PC-9 (cell line): ENCODE measurements around the gene BEST2. TPM values are rescaled to one million over a fixed set of nuclear protein-coding genes. Genes with fewer than 3 reads are reported as not detected.
"Not testable (repeated sequence)": the region's sequence is repeated elsewhere in the genome, so short reads cannot be mapped to it uniquely, and the experiment has no call there.

Experiments
- BruUV-seq: library from RNA; stranded (reverse); fragments of 400-500 nt; replicated peaks from 2 replicates; lab custom pipeline; 2021; lab: Mats Ljungman, UMichigan
- CTCF ChIA-PET: fragments of 300-600 bp; sonication (Branson Sonifier 250); formaldehyde crosslinking; loops from one replicate; lab custom pipeline; 2022; ENCODE audit warnings: antibody characterized with exemption; lab: Charles Lee
- POLR2A ChIA-PET: fragments of 300-600 bp; sonication (Branson Sonifier 250); formaldehyde crosslinking; loops from one replicate; lab custom pipeline; 2022; ENCODE audit warnings: antibody characterized with exemption; ENCODE audit not compliant: unreplicated experiment; lab: Charles Lee
- DNase-seq, 2 experiments: peaks; one replicate each; pipeline versions ENCODE4 v3.0.0 to v3.0.0-alpha.2; 2015 to 2022; ENCODE audit warnings: mixed read lengths in 1 of 2
- H2AFZ ChIP-seq: fragments of 200-600 bp; sonication (generic); 2 replicates; pipeline ENCODE4 v1.8.1; 2017; ENCODE audit warnings: antibody characterized with exemption
- H3F3A ChIP-seq: fragments of 200-600 bp; sonication (generic); 2 replicates; pipeline ENCODE4 v1.8.1; 2017; ENCODE audit warnings: antibody characterized with exemption, mild to moderate bottlenecking, low read depth; ENCODE audit not compliant: insufficient read depth
- H3K27ac ChIP-seq: fragments of 200-600 bp; sonication (generic); 2 replicates; pipeline ENCODE4 v1.6.1; 2016; ENCODE audit warnings: mixed run types
- H3K27me3 ChIP-seq: fragments of 200-600 bp; sonication (generic); 2 replicates; pipeline ENCODE4 v1.6.1; 2016; ENCODE audit warnings: low read depth, mixed run types; ENCODE audit not compliant: insufficient read depth
- H3K36me3 ChIP-seq: fragments of 200-600 bp; sonication (generic); 2 replicates; pipeline ENCODE4 v1.6.1; 2016; ENCODE audit warnings: low read depth, mixed run types
- H3K4me1 ChIP-seq: fragments of 200-600 bp; sonication (generic); replicated peaks from 2 replicates; pipeline ENCODE4 v1.6.1; 2016; ENCODE audit warnings: mixed run types; ENCODE audit not compliant: insufficient read depth
- H3K4me2 ChIP-seq: fragments of 200-600 bp; sonication (generic); 2 replicates; pipeline ENCODE4 v1.6.1; 2017; ENCODE audit warnings: mixed run types
- H3K4me3 ChIP-seq: fragments of 200-600 bp; sonication (generic); 2 replicates; pipeline ENCODE4 v1.6.1; 2016; ENCODE audit warnings: mixed run types
- H3K79me2 ChIP-seq: fragments of 200-600 bp; sonication (generic); 2 replicates; pipeline ENCODE4 v1.6.1; 2017; ENCODE audit warnings: low read depth, mixed run types
- H3K9me2 ChIP-seq: fragments of 200-600 bp; sonication (generic); 2 replicates; pipeline ENCODE4 v1.8.1; 2017; ENCODE audit warnings: mild to moderate bottlenecking; ENCODE audit not compliant: insufficient read depth
- H3K9me3 ChIP-seq: fragments of 200-600 bp; sonication (generic); 2 replicates; pipeline ENCODE4 v1.8.1; 2016; ENCODE audit warnings: low read depth; ENCODE audit not compliant: insufficient read depth
- H4K20me1 ChIP-seq: fragments of 200-600 bp; sonication (generic); 2 replicates; pipeline ENCODE4 v1.8.1; 2017; ENCODE audit not compliant: insufficient read depth
- EZH2 ChIP-seq: fragments of 200-600 bp; sonication (generic); IDR thresholded peaks from 2 replicates; pipeline ENCODE4 v1.8.0; 2017; ENCODE audit warnings: antibody characterized with exemption, low read depth
- intact Hi-C: fragments of 100-400 bp; cut with micrococcal nuclease; formaldehyde crosslinking; loops from one replicate; pipeline ENCODE4 v1.10.0; 2022; ENCODE audit not compliant: unreplicated experiment
- total RNA-seq: library from RNA; stranded (reverse); gene quantifications from 2 replicates; pipeline ENCODE4 v1.2.3, GENCODE V29; 2021
- TF ChIP-seq, protein P1 (sequence below): fragments of 200-600 bp; sonication (generic); conservative IDR thresholded peaks from 2 replicates; pipeline ENCODE4 v1.6.1; 2017; ENCODE audit warnings: mixed run types, antibody characterized with exemption, mild to moderate bottlenecking, moderate library complexity

Gene BEST2
- total RNA-seq, 1 experiment from 2014 or later, result not detected

DNA sequence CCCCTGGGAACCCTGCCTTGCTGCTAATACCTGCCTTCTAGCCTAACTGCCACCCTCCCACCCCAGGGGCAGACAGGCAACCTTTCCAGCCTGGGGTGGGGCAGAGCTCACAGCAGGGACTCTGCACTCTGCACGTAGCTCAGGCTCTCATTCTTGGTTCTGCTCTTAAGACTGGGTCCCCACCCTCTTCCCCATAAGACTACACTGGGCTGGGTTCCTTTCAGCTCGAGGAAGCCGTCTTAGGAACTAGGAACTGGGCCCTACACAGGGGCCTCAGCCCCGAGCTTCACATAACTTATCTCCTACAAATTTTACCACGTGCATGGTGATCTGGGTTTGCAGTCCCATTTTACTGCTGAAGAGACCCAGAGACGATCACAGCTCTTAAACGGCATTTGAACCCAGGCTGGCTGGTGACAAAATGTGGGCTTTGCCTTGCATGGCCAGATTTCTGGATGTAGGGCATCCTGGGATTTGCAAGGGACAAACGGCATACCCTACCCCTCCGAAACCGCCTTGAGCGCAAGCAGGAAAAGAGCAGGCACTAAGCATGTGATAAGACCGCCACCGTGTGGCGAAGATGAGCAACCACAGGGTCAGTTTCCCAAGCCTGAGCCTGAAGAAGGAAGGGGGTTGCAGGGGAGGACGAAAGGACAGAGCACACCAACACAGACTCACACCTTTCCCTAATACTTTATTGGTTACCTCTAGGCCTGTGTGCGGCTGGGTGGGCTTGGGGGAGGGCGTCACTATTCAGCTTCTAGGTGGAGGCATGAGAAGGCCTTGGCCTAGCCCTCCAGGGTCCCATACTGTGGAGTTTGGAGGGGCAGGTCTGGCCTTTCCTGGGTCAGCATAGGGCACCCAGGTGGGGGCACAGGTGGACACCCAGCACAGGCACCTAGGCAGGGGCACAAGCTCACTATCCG, 44.8 kb downstream of the BEST2 start:
- intact Hi-C loops, result loop anchor here (1.0 to 2.0 kb wide), 4 partner anchors 19 to 50 kb away; no protein-coding TSS in a partner anchor
- ChIA-PET CTCF (interaction anchor here (0.5 to 1.8 kb wide), 11 partner anchors 19 to 102 kb away, joined by 3 to 16 read pairs (median 4); no protein-coding TSS in a partner anchor), POLR2A (interaction anchor here (0.6 to 1.1 kb wide), 4 partner anchors 22 to 656 kb away, joined by 3 to 8 read pairs (median 4); partner anchors contain the start of gene ZNF20)
- no peak overlapping the region for H2AFZ ChIP-seq
- peaks cover 7% of the 10 kb centered on the region; the same call in 1 of the 2 replicates for H3K36me3 ChIP-seq
- no peak for TF ChIP-seq EZH2
- TF ChIP-seq, protein P1, sequence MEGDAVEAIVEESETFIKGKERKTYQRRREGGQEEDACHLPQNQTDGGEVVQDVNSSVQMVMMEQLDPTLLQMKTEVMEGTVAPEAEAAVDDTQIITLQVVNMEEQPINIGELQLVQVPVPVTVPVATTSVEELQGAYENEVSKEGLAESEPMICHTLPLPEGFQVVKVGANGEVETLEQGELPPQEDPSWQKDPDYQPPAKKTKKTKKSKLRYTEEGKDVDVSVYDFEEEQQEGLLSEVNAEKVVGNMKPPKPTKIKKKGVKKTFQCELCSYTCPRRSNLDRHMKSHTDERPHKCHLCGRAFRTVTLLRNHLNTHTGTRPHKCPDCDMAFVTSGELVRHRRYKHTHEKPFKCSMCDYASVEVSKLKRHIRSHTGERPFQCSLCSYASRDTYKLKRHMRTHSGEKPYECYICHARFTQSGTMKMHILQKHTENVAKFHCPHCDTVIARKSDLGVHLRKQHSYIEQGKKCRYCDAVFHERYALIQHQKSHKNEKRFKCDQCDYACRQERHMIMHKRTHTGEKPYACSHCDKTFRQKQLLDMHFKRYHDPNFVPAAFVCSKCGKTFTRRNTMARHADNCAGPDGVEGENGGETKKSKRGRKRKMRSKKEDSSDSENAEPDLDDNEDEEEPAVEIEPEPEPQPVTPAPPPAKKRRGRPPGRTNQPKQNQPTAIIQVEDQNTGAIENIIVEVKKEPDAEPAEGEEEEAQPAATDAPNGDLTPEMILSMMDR, result peak; percentile 98
- DNase-seq, result peak; percentile 69 to 76
- no peaks in the 10 kb centered on the region for H3K9me3 ChIP-seq
- H3K79me2 ChIP-seq, result peaks cover 51% of the 10 kb centered on the region
- peaks cover 78% of the 10 kb centered on the region for H3F3A ChIP-seq
- H3K4me3 ChIP-seq, result peak overlapping the region; percentile 33; the same call in 1 of the 2 replicates
- no peaks in the 10 kb centered on the region for H3K27me3 ChIP-seq
- no peaks in the 10 kb centered on the region for H3K9me2 ChIP-seq
- H3K27ac ChIP-seq, result peak overlapping the region; percentile 31
- no TSS peak for BruUV-seq
- H3K4me1 ChIP-seq, result peaks cover 33% of the 10 kb centered on the region
- peak overlapping the region; percentile 71 for H3K4me2 ChIP-seq
- peaks cover 22% of the 10 kb centered on the region for H4K20me1 ChIP-seq

GRCh38 chr19:12797141-12797587, 45.6 kb downstream of the BEST2 start:
- H3K79me2 ChIP-seq, result peaks cover 46% of the 10 kb centered on the region
- peaks cover 34% of the 10 kb centered on the region for H3K4me1 ChIP-seq
- H3K27ac ChIP-seq, result no peak overlapping the region
- no peak overlapping the region for H3K4me3 ChIP-seq
- no peak for DNase-seq
- intact Hi-C loops, result loop anchor here (2.0 kb wide), 2 partner anchors 30 to 50 kb away; no protein-coding TSS in a partner anchor
- ChIA-PET CTCF (interaction anchor here (0.7 kb wide), 1 partner anchor 44 kb away, joined by 9 read pairs; no protein-coding TSS in a partner anchor), POLR2A (no interaction called here)
- TF ChIP-seq EZH2, result no peak
- TF ChIP-seq, protein P1, result no peak
- peaks cover 73% of the 10 kb centered on the region for H3F3A ChIP-seq
- no peak overlapping the region for H3K4me2 ChIP-seq
- H3K27me3 ChIP-seq, result no peaks in the 10 kb centered on the region
- no peaks in the 10 kb centered on the region for H3K9me3 ChIP-seq
- H2AFZ ChIP-seq, result no peak overlapping the region
- no TSS peak for BruUV-seq
- H3K9me2 ChIP-seq, result no peaks in the 10 kb centered on the region
- H3K36me3 ChIP-seq, result peaks cover 7% of the 10 kb centered on the region; the same call in 1 of the 2 replicates
- H4K20me1 ChIP-seq, result peaks cover 15% of the 10 kb centered on the region

GRCh38 chr19:12797607-12798006, 46.0 kb downstream of the BEST2 start:
- H3K27ac ChIP-seq, H3K36me3 ChIP-seq, H3K9me3 ChIP-seq, H3K27me3 ChIP-seq, DNase-seq, H2AFZ ChIP-seq, BruUV-seq, H3K4me3 ChIP-seq, POLR2A ChIA-PET, H3K4me2 ChIP-seq, H3K9me2 ChIP-seq: not testable (repeated sequence)
- Histone ChIP-seq H3K79me2 (peaks cover 41% of the 10 kb centered on the region), H3F3A (peaks cover 73% of the 10 kb centered on the region), H3K4me1 (peaks cover 38% of the 10 kb centered on the region), H4K20me1 (peaks cover 11% of the 10 kb centered on the region)
- intact Hi-C loops, result loop anchor here (2.0 kb wide), 2 partner anchors 31 to 49 kb away; no protein-coding TSS in a partner anchor
- CTCF ChIA-PET, result interaction anchor here (0.7 to 1.3 kb wide), 2 partner anchors 23 to 45 kb away, joined by 9 to 20 read pairs; no protein-coding TSS in a partner anchor
